Gastroesophageal sphincter (tissue), 4 donors: ENCODE results near the gene OPCML. TPM values are rescaled to one million over a fixed set of nuclear protein-coding genes. Genes with fewer than 3 reads are reported as not detected.

ENCODE experiments used
- ATAC-seq: fragments of 150-250 bp; one replicate; pipeline ENCODE4 v1.9.1; 2016; ENCODE audit warnings: mild to moderate bottlenecking, moderate library complexity
- H3K27ac ChIP-seq, 4 donors: fragments of 200-600 bp; sonication (generic) in 3 of 4; 1 replicate in 3 of 4; 2 replicates in 1 of 4; pipeline ENCODE4 v1.5.1; 2016 to 2019
- H3K27me3 ChIP-seq: fragments of 200-600 bp; sonication (generic); one replicate; pipeline ENCODE4 v1.5.1; 2019
- H3K36me3 ChIP-seq, 2 donors: fragments of 200-600 bp; sonication (generic); one replicate each; pipeline ENCODE4 v1.5.1; 2019; ENCODE audit warnings: control low read depth in 1 of 2
- H3K4me1 ChIP-seq, 3 donors: fragments of 200-600 bp; sonication (generic); 1 replicate in 2 of 3; 2 replicates in 1 of 3; pipeline ENCODE4 v1.5.1; 2016 to 2019; ENCODE audit warnings: control low read depth in 2 of 3
- H3K4me3 ChIP-seq, 2 donors: fragments of 200-600 bp; sonication (generic); one replicate each; pipeline ENCODE4 v1.5.1; 2019; ENCODE audit warnings: mild to moderate bottlenecking in 1 of 2, moderate library complexity in 1 of 2
- H3K9me3 ChIP-seq, 3 donors: fragments of 200-600 bp; sonication (generic); one replicate each; pipeline ENCODE4 v1.5.1; 2017 to 2019; ENCODE audit warnings: control low read depth in 2 of 3
- EP300 ChIP-seq: sonication (generic); formaldehyde crosslinking; IDR thresholded peaks from one replicate; pipeline ENCODE4 v1.6.1; 2017; ENCODE audit warnings: antibody characterized with exemption, mild to moderate bottlenecking
- POLR2A ChIP-seq, 2 donors: fragments of 450-650 bp; IDR thresholded peaks; one replicate each; pipeline ENCODE4 v1.6.1; 2017; ENCODE audit warnings: antibody characterized with exemption in 2 of 2, mild to moderate bottlenecking in 2 of 2, moderate library complexity in 1 of 2
- POLR2AphosphoS5 ChIP-seq: sonication (generic); formaldehyde crosslinking; IDR thresholded peaks from one replicate; pipeline ENCODE4 v1.6.1; 2017; ENCODE audit warnings: antibody characterized with exemption
- WGBS, 2 donors: methylation state at CpG; one replicate each; pipeline ENCODE4 v1.1.5; 2018; ENCODE audit warnings: low coverage in 1 of 2; 5-methylcytosine and 5-hydroxymethylcytosine counted together
- total RNA-seq, 4 donors: library from RNA; depleted of rRNA; stranded (reverse); fragments of >200 nt; gene quantifications; one replicate each; pipeline ENCODE4 v1.1.0, GENCODE V29; 2016
- TF ChIP-seq, protein P1 (sequence below), 4 experiments: fragments of 200-600 bp in 2 of 4; fragments of 450-650 bp in 2 of 4; sonication (generic) in 1 of 4; IDR thresholded peaks; one replicate each; pipeline ENCODE4 v1.5.1; 2017 to 2019; ENCODE audit warnings: antibody characterized with exemption in 4 of 4, mild to moderate bottlenecking in 2 of 4, moderate library complexity in 2 of 4

The OPCML gene
- total RNA-seq, 4 donors from 2014 or later, result 0.13 to 0.93 (median 0.33) TPM

DNA sequence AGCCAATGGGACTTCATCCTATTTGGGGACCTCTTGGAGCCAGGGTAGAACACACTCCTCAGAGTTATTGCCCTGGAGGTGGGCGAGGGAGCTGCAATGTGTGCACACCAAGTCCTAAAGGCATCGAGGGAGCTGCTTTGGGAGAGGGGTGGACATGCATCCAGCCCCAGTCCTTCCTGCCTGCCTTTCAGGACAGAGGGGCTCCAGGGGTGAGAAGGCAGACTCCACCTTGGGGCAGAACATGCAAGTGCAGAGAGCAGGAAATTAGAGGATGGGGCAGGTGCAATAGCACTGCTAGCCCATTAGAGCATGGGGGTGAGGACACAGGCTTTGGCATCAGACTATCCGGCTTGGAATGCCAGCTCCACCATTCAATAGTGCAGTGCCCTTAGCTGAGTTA is 288.5 kb downstream of the OPCML start:
- TF ChIP-seq, protein P1, sequence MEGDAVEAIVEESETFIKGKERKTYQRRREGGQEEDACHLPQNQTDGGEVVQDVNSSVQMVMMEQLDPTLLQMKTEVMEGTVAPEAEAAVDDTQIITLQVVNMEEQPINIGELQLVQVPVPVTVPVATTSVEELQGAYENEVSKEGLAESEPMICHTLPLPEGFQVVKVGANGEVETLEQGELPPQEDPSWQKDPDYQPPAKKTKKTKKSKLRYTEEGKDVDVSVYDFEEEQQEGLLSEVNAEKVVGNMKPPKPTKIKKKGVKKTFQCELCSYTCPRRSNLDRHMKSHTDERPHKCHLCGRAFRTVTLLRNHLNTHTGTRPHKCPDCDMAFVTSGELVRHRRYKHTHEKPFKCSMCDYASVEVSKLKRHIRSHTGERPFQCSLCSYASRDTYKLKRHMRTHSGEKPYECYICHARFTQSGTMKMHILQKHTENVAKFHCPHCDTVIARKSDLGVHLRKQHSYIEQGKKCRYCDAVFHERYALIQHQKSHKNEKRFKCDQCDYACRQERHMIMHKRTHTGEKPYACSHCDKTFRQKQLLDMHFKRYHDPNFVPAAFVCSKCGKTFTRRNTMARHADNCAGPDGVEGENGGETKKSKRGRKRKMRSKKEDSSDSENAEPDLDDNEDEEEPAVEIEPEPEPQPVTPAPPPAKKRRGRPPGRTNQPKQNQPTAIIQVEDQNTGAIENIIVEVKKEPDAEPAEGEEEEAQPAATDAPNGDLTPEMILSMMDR (IDR thresholded peaks at IDR 0.05), result no peak
- TF ChIP-seq EP300, result no peak
- no peak for TF ChIP-seq POLR2A (IDR thresholded peaks at IDR 0.05)
- TF ChIP-seq POLR2AphosphoS5, result no peak
- no peak overlapping the region for H3K27ac ChIP-seq
- no peaks in the 10 kb centered on the region for H3K9me3 ChIP-seq
- peaks cover 24% of the 10 kb centered on the region for H3K27me3 ChIP-seq
- WGBS, 2 donors, result 60 to 82% methylated on average over 1 to 3 of the region's 3 CpGs
- H3K36me3 ChIP-seq, result no peaks in the 10 kb centered on the region
- H3K4me3 ChIP-seq, result no peak overlapping the region
- H3K4me1 ChIP-seq, result no peaks in the 10 kb centered on the region
- ATAC-seq, result no peak

DNA sequence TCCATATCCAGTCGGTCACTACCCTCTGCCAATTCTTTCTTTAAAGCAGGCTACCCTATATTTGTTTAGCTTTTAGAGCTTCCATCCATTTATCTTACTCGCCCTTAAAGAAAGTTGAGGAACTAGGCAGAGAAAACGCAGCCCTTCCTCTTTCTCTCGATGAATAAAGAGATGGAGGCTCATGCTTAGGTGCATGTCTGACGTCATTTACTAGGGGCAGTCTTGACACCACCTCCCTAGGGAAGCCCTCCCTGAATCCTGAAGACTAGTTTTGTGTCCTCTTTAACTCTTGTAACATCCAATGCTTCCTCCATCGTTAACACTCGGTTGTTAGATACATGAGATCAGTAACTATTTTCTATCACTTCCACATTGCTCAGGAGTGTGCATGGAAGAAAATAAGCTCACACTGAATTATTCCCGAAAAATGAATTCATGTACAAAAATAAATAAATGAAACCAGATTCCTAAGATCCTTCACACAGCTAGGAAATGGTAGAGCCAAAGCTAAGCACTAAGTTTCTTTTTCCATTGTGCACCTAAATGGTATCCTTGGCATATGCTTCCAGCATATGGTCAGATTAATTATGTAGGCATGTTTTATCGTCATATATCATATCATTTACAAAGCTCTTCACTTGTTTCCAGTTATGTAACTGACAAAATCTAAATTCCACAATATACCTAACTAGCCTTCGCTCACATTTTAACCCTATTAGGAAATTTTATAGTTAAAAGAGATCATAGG is 291.2 kb downstream of the OPCML start:
- Histone ChIP-seq H3K27ac (no peak overlapping the region), H3K36me3 (no peaks in the 10 kb centered on the region), H3K4me3 (no peak overlapping the region), H3K27me3 (peaks cover 28% of the 10 kb centered on the region), H3K9me3 (no peaks in the 10 kb centered on the region), H3K4me1 (no peaks in the 10 kb centered on the region)
- no peak for ATAC-seq
- TF ChIP-seq POLR2AphosphoS5 (no peak), POLR2A (IDR thresholded peaks at IDR 0.05) (no peak), EP300 (no peak)
- TF ChIP-seq, protein P1 (IDR thresholded peaks at IDR 0.05), result no peak
- 72 to 75% methylated on average over 10 of the region's 10 CpGs for whole genome bisulfite sequencing, 2 donors

DNA sequence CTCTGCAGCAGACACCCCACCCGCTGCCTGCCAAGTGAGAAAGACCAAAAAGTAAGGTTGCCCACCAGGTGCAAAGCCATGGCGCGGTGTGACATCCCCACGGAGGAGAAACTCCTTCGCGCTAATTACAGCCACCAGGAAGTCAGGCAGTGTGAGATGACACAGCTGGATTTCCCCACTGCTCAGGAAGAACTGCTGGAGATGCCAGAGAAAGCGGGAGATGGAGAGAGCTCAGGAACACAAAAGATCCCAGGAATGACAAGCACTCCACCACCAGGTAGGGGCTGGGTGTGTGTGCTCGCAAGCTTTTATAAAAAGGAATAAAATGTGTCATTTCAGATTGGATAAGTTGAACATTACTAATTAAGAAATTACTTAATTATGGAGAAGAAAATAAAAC is 292.7 kb downstream of the OPCML start:
- 48% methylated on average over 7 of the region's 8 CpGs for WGBS, 2 donors
- Histone ChIP-seq H3K9me3 (no peaks in the 10 kb centered on the region), H3K4me1 (no peaks in the 10 kb centered on the region), H3K27me3 (peaks cover 27% of the 10 kb centered on the region), H3K27ac (no peak overlapping the region), H3K36me3 (no peaks in the 10 kb centered on the region), H3K4me3 (no peak overlapping the region)
- ATAC-seq, result no peak
- TF ChIP-seq EP300, result no peak
- no peak for TF ChIP-seq POLR2AphosphoS5
- no peak for TF ChIP-seq POLR2A (IDR thresholded peaks at IDR 0.05)
- TF ChIP-seq, protein P1 (IDR thresholded peaks at IDR 0.05), result no peak

DNA sequence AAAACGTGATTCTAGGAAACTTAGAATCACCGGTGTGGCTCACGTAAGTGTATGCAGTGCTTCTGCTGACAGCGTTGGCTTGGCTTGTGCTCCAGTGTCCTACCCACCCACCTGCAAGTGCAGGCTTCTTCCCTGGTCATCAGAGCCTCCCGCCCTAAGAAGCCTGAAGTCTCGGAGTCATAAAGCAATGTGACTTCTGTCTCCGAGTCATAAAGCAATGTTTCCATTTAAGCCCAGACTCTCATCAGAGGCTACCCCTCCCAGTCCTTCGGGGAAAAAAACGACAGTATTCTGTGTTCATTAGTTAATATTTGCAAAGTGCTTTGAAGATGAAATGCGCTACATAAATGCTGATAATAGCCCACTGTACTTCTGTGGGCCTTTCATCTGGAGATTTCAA is 293.8 kb downstream of the OPCML start:
- 69 to 73% methylated on average over 5 to 10 of the region's 10 CpGs for WGBS, 2 donors
- no peaks in the 10 kb centered on the region for H3K36me3 ChIP-seq
- ATAC-seq, result no peak
- H3K27me3 ChIP-seq, result peaks cover 19% of the 10 kb centered on the region
- H3K9me3 ChIP-seq, result no peaks in the 10 kb centered on the region
- no peak overlapping the region for H3K27ac ChIP-seq
- H3K4me1 ChIP-seq, result no peaks in the 10 kb centered on the region
- H3K4me3 ChIP-seq, result no peak overlapping the region
- TF ChIP-seq, protein P1 (IDR thresholded peaks at IDR 0.05), result no peak
- TF ChIP-seq EP300 (no peak), POLR2AphosphoS5 (no peak), POLR2A (IDR thresholded peaks at IDR 0.05) (no peak)

DNA sequence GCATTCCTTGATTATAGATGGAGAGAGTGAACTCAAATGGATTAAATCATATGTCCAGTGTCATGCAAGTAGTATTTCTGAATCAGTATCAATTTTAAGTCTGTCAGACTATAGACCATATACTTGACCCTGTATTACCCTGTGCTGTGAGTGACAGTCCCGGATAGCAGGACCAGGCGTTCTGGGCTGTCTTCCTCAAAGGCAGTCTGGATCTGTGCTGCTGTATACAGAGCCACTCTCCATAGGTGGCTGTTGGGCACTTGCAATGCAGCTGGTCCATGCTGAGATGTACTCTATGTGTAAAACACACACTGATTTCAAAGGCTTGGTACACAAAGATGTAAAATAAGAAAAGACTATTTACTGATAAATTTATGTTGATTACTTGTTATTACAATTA is 294.3 kb downstream of the OPCML start:
- Histone ChIP-seq H3K36me3 (no peaks in the 10 kb centered on the region), H3K4me1 (no peaks in the 10 kb centered on the region), H3K27me3 (peaks cover 15% of the 10 kb centered on the region), H3K9me3 (no peaks in the 10 kb centered on the region), H3K4me3 (no peak overlapping the region), H3K27ac (no peak overlapping the region)
- TF ChIP-seq POLR2AphosphoS5, result no peak
- no peak for TF ChIP-seq EP300
- TF ChIP-seq POLR2A (IDR thresholded peaks at IDR 0.05), result no peak
- TF ChIP-seq, protein P1 (IDR thresholded peaks at IDR 0.05), result no peak
- no peak for ATAC-seq
- WGBS, 2 donors, result 80% methylated on average over 2 of the region's 2 CpGs; no CpG with 5 or more reads in 1 of the 2 donors
